ENCODE measurements around the gene SCAMP2. TPM values are rescaled to one million over a fixed set of nuclear protein-coding genes. Genes with fewer than 3 reads are reported as not detected.

The SCAMP2 gene
- total and polyA plus RNA-seq, 4 donors = 21.7 to 42.5 (median 29.1) TPM

DNA sequence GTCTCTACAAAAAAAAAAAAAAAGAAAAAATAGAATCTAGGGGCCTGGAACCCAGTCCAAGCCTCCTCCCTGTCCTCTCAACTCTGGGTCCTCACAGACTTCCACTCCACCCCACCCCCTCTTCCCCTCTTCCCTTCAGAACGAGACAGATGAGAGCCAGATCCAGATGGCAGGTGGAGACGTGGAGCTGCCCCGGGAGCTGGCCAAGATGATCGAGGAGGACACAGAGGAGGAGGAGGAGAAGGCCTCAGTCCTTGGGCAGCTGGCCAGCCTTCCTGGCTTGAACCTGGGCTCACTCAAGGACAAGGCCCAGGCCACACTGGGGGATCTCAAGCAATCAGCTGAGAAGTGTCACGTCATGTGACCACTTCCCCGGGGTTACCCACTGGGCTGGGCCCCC, 43.2 kb downstream of the SCAMP2 start:
- no peak overlapping the region for H3K9ac ChIP-seq (ENCODE audit: low read depth in 1 of 2, low read length in 2 of 2)
- TF ChIP-seq RAD21 (IDR thresholded peaks at IDR 0.05) = no peak
- TF ChIP-seq EGR1 (IDR thresholded peaks at IDR 0.05; ENCODE audit: low read depth in 2 of 2) = no peak
- TF ChIP-seq HNF4G (IDR thresholded peaks at IDR 0.05) = no peak
- no peak for TF ChIP-seq NR2F2 (IDR thresholded peaks at IDR 0.05)
- TF ChIP-seq TAF1 (conservative IDR thresholded peaks at IDR 0.05) = no peak
- TF ChIP-seq, protein P1, sequence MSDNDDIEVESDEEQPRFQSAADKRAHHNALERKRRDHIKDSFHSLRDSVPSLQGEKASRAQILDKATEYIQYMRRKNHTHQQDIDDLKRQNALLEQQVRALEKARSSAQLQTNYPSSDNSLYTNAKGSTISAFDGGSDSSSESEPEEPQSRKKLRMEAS (IDR thresholded peaks at IDR 0.05) = no peak
- TF ChIP-seq, protein P2, sequence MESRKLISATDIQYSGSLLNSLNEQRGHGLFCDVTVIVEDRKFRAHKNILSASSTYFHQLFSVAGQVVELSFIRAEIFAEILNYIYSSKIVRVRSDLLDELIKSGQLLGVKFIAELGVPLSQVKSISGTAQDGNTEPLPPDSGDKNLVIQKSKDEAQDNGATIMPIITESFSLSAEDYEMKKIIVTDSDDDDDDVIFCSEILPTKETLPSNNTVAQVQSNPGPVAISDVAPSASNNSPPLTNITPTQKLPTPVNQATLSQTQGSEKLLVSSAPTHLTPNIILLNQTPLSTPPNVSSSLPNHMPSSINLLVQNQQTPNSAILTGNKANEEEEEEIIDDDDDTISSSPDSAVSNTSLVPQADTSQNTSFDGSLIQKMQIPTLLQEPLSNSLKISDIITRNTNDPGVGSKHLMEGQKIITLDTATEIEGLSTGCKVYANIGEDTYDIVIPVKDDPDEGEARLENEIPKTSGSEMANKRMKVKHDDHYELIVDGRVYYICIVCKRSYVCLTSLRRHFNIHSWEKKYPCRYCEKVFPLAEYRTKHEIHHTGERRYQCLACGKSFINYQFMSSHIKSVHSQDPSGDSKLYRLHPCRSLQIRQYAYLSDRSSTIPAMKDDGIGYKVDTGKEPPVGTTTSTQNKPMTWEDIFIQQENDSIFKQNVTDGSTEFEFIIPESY (IDR thresholded peaks at IDR 0.05) = no peak
- no peak for TF ChIP-seq YY1 (IDR thresholded peaks at IDR 0.05)
- no peak for TF ChIP-seq SP1 (IDR thresholded peaks at IDR 0.05)
- no peak for TF ChIP-seq HNF4A (conservative IDR thresholded peaks at IDR 0.05)
- WGBS = 80% methylated on average over 6 of the region's 6 CpGs
- no peaks in the 10 kb centered on the region for H3K36me3 ChIP-seq (ENCODE audit: control insufficient read depth in 4 of 4, insufficient read depth in 3 of 4, low read depth in 1 of 4, low read length in 3 of 4)
- H3K27ac ChIP-seq (ENCODE audit: low read depth in 1 of 2, low read length in 2 of 2) = no peak overlapping the region
- H3K4me1 ChIP-seq (ENCODE audit: control insufficient read depth in 4 of 4, insufficient read depth in 4 of 4, low read length in 3 of 4) = peaks cover 0 to 1% (median 0%) of the 10 kb centered on the region in 4 donors
- DNase-seq (ENCODE audit: low spot score) = no peak
- H3K27me3 ChIP-seq (ENCODE audit: control insufficient read depth in 4 of 4, insufficient read depth in 4 of 4, low read length in 3 of 4) = peaks cover 0 to 3% (median 1%) of the 10 kb centered on the region in 4 donors
- no peaks in the 10 kb centered on the region for H3K9me3 ChIP-seq (ENCODE audit: control insufficient read depth in 4 of 4, low read length in 3 of 4)
- no peak overlapping the region for H3K4me3 ChIP-seq (ENCODE audit: low read depth in 1 of 3, low read length in 3 of 3)

DNA sequence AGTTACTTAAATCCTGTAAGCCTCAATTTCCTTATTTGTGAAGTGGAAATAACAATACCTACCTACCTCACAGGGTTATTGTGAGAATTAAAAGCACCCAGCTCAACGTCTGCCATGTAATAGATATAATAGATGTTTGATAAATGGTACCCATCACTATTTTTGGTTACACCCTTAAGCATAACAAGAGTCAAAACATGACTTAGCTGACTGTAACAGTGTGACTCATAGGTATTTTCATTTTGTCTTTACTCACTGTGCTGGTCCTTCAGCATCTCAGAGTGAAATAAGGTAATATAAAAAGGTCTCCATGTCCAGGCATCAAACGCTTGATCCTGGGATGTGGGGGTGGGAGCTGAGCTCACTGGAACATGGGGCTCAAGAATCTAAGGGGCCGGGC, 43.7 kb downstream of the SCAMP2 start:
- 78% methylated on average over 3 of the region's 3 CpGs for WGBS
- Histone ChIP-seq H3K4me1 (ENCODE audit: control insufficient read depth in 4 of 4, insufficient read depth in 4 of 4, low read length in 3 of 4) (peaks cover 0 to 1% (median 0%) of the 10 kb centered on the region in 4 donors), H3K4me3 (ENCODE audit: low read depth in 1 of 3, low read length in 3 of 3) (no peak overlapping the region), H3K27me3 (ENCODE audit: control insufficient read depth in 4 of 4, insufficient read depth in 4 of 4, low read length in 3 of 4) (peaks cover 0 to 3% (median 1%) of the 10 kb centered on the region in 4 donors), H3K9me3 (ENCODE audit: control insufficient read depth in 4 of 4, low read length in 3 of 4) (no peaks in the 10 kb centered on the region), H3K9ac (ENCODE audit: low read depth in 1 of 2, low read length in 2 of 2) (no peak overlapping the region), H3K27ac (ENCODE audit: low read depth in 1 of 2, low read length in 2 of 2) (no peak overlapping the region), H3K36me3 (ENCODE audit: control insufficient read depth in 4 of 4, insufficient read depth in 3 of 4, low read depth in 1 of 4, low read length in 3 of 4) (no peaks in the 10 kb centered on the region)
- no peak for DNase-seq (ENCODE audit: low spot score)
- TF ChIP-seq YY1 (IDR thresholded peaks at IDR 0.05) = no peak
- TF ChIP-seq HNF4A (conservative IDR thresholded peaks at IDR 0.05) = no peak

DNA sequence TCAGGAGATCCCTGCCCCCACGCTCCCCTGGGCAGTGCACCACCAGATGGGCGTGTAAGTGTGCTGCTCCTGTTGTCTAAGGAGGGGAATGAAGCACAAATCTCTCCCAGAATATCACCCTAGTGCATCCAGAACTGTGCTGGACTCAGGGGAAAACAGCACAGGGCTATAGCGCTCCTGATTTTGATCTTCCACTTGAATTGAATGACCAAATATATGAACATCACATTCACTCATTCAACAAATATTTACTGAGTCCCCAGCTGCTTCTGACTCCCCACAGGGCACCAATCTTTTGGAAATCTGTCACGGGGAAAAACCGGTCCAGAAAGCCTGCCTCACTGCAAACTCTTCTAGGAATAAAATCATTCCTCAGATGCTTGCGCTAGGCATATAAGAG, 44.3 kb downstream of the SCAMP2 start:
- TF ChIP-seq YY1 (IDR thresholded peaks at IDR 0.05) (no peak), GABPA (IDR thresholded peaks at IDR 0.05 in 1 of 2, conservative IDR thresholded peaks at IDR 0.05 in 1 of 2) (no peak), TAF1 (conservative IDR thresholded peaks at IDR 0.05) (no peak), RXRA (IDR thresholded peaks at IDR 0.05) (no peak), FOXA2 (IDR thresholded peaks at IDR 0.05) (no peak)
- TF ChIP-seq, protein P3, sequence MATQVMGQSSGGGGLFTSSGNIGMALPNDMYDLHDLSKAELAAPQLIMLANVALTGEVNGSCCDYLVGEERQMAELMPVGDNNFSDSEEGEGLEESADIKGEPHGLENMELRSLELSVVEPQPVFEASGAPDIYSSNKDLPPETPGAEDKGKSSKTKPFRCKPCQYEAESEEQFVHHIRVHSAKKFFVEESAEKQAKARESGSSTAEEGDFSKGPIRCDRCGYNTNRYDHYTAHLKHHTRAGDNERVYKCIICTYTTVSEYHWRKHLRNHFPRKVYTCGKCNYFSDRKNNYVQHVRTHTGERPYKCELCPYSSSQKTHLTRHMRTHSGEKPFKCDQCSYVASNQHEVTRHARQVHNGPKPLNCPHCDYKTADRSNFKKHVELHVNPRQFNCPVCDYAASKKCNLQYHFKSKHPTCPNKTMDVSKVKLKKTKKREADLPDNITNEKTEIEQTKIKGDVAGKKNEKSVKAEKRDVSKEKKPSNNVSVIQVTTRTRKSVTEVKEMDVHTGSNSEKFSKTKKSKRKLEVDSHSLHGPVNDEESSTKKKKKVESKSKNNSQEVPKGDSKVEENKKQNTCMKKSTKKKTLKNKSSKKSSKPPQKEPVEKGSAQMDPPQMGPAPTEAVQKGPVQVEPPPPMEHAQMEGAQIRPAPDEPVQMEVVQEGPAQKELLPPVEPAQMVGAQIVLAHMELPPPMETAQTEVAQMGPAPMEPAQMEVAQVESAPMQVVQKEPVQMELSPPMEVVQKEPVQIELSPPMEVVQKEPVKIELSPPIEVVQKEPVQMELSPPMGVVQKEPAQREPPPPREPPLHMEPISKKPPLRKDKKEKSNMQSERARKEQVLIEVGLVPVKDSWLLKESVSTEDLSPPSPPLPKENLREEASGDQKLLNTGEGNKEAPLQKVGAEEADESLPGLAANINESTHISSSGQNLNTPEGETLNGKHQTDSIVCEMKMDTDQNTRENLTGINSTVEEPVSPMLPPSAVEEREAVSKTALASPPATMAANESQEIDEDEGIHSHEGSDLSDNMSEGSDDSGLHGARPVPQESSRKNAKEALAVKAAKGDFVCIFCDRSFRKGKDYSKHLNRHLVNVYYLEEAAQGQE (IDR thresholded peaks at IDR 0.05) = no peak
- Histone ChIP-seq H3K9ac (ENCODE audit: low read depth in 1 of 2, low read length in 2 of 2) (no peak overlapping the region), H3K4me3 (ENCODE audit: low read depth in 1 of 3, low read length in 3 of 3) (no peak overlapping the region), H3K9me3 (ENCODE audit: control insufficient read depth in 4 of 4, low read length in 3 of 4) (no peaks in the 10 kb centered on the region), H3K27me3 (ENCODE audit: control insufficient read depth in 4 of 4, insufficient read depth in 4 of 4, low read length in 3 of 4) (peaks cover 0 to 3% (median 1%) of the 10 kb centered on the region in 4 donors), H3K4me1 (ENCODE audit: control insufficient read depth in 4 of 4, insufficient read depth in 4 of 4, low read length in 3 of 4) (peaks cover 0 to 1% (median 0%) of the 10 kb centered on the region in 4 donors), H3K36me3 (ENCODE audit: control insufficient read depth in 4 of 4, insufficient read depth in 3 of 4, low read depth in 1 of 4, low read length in 3 of 4) (no peaks in the 10 kb centered on the region), H3K27ac (ENCODE audit: low read depth in 1 of 2, low read length in 2 of 2) (no peak overlapping the region)
- DNase-seq (ENCODE audit: low spot score) = no peak
- 78% methylated on average over 6 of the region's 6 CpGs for WGBS

Measured in liver (tissue), 9 donors.